Measurements from ENCODE around the gene JAG2.

GRCh38 chr14:105123064-105123665 lies 45.4 kb downstream of the JAG2 start:
- TF ChIP-seq POLR2A (IDR thresholded peaks at IDR 0.05; ENCODE audit: low read length) (no peak), GATA1 (IDR thresholded peaks at IDR 0.05; ENCODE audit: low read depth, low read length) (no peak)

Data from erythroblast (primary cell).